ENCODE data around the gene DAB1.

DNA sequence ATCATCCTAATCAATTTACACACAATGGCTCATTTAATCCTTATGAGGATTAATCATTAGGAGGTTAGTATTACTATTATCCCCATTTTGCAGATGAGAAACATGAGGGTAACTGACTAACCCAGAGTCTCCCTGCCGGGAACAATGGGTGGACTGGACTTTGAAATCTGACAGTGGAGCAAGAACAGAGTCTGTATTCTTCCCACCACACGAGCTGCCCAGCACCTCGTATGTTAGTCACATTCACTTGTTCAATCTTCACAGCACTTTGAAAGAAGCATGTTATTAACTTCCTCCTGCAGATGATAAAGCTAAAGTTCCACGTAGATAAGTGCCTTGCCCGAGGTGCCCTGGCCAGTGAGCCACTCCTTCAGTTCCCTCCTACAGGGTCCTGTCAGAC is 470.5 kb downstream of the DAB1 start:
- TF ChIP-seq, protein P1, sequence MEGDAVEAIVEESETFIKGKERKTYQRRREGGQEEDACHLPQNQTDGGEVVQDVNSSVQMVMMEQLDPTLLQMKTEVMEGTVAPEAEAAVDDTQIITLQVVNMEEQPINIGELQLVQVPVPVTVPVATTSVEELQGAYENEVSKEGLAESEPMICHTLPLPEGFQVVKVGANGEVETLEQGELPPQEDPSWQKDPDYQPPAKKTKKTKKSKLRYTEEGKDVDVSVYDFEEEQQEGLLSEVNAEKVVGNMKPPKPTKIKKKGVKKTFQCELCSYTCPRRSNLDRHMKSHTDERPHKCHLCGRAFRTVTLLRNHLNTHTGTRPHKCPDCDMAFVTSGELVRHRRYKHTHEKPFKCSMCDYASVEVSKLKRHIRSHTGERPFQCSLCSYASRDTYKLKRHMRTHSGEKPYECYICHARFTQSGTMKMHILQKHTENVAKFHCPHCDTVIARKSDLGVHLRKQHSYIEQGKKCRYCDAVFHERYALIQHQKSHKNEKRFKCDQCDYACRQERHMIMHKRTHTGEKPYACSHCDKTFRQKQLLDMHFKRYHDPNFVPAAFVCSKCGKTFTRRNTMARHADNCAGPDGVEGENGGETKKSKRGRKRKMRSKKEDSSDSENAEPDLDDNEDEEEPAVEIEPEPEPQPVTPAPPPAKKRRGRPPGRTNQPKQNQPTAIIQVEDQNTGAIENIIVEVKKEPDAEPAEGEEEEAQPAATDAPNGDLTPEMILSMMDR (IDR thresholded peaks at IDR 0.05; ENCODE audit: low read depth, low read length, poor library complexity, severe bottlenecking) = no peak
- no peak for TF ChIP-seq EZH2phosphoT487 (IDR thresholded peaks at IDR 0.05; ENCODE audit: borderline replicate concordance, low read length)

All from DOHH2 (cell line).